Gastrocnemius medialis (tissue), 4 donors: ENCODE data around the gene ROBO2.

Source experiments
- CTCF ChIP-seq, 5 experiments: fragments of 450-650 bp in 3 of 5; fragments of 200-600 bp in 2 of 5; sonication (generic) in 2 of 5; IDR thresholded peaks in 4 of 5; conservative IDR thresholded peaks in 1 of 5; 1 replicate in 4 of 5; 2 replicates in 1 of 5; pipeline ENCODE4 v1.5.1; 2016 to 2019; ENCODE audit warnings: antibody characterized with exemption in 5 of 5, mild to moderate bottlenecking in 3 of 5, moderate library complexity in 3 of 5
- POLR2A ChIP-seq, 2 donors: fragments of 450-650 bp; IDR thresholded peaks; one replicate each; pipeline ENCODE4 v1.6.1; 2017; ENCODE audit warnings: antibody characterized with exemption in 2 of 2, mild to moderate bottlenecking in 2 of 2, moderate library complexity in 2 of 2

- no peak for TF ChIP-seq CTCF (IDR thresholded peaks at IDR 0.05 in 4 of 5, conservative IDR thresholded peaks at IDR 0.05 in 1 of 5)
- TF ChIP-seq POLR2A (IDR thresholded peaks at IDR 0.05), result no peak
Measured at GRCh38 chr3:77362936-77363335, 323.0 kb downstream of the ROBO2 start.
